ENCODE results near the gene UNC119B.
"Not testable (repeated sequence)": the region's sequence is repeated elsewhere in the genome, so short reads cannot be mapped to it uniquely, and the experiment has no call there.

The UNC119B gene

DNA sequence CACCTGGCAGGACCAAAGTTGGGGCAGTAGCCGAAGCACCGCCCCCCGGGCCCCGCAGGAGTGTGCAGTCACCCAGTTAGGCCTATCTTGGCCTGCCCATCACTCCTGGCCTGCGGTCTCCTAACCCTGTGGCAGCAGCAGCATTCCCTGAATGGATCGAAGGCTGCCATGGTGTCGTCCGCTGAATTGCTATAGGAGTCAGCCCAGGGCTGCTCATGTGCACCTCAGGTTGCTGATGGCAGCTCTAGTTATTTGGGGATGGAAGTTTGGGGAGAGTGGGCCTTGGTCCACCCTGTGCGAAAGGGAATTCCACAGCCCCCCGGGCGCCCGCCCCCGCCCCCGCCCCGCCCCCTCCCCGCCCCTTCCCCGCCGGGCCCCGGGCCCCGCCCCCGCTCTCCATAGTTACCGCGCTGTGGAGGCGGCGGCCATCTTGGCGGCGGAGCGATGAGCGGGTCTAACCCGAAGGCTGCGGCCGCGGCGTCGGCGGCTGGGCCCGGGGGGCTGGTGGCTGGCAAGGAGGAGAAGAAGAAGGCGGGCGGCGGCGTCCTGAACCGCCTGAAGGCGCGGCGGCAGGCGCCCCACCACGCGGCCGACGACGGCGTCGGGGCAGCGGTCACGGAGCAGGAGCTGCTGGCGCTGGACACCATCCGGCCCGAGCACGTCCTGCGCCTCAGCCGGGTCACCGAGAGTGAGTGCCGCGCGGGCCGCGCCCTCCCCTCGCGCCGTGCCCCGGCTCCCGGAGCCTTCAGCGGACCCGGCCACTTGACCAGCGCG lies at the start of gene UNC119B:
Gene UNC119B (plus strand): TSS at position 428 of the 774 bp plus-strand sequence. CDS start 17 bp downstream, at position 445.
- peak; percentile 85 for DNase-seq

GRCh38 chr12:120661432-120661831 lies 48.8 kb upstream of the UNC119B start:
- no peak for DNase-seq

DNA sequence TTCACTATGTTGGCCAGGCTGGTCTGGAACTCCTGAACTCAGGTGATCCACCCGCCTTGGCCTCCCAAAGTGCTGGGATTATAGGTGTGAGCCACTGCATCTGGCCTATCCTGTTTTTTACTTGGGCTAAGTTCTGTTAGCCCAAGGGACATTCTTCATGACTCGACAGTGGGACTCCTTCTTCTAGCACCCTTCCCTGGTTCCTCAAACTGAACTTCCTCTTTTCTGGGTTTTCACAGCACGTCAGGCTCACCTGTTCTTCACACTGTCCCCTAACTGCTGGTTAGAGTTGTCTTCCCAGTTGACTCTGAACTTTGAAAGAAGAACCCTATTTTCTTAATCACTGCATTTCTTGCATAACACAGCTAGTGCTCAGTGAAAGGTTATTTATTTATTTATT lies 47.4 kb upstream of the UNC119B start:
- DNase-seq = no peak

- DNase-seq = no peak
These were observed 46.5 kb upstream of the UNC119B start for GRCh38 chr12:120663741-120664140.

GRCh38 chr12:120666571-120667390 lies 43.5 kb upstream of the UNC119B start:
- DNase-seq = no peak

DNA sequence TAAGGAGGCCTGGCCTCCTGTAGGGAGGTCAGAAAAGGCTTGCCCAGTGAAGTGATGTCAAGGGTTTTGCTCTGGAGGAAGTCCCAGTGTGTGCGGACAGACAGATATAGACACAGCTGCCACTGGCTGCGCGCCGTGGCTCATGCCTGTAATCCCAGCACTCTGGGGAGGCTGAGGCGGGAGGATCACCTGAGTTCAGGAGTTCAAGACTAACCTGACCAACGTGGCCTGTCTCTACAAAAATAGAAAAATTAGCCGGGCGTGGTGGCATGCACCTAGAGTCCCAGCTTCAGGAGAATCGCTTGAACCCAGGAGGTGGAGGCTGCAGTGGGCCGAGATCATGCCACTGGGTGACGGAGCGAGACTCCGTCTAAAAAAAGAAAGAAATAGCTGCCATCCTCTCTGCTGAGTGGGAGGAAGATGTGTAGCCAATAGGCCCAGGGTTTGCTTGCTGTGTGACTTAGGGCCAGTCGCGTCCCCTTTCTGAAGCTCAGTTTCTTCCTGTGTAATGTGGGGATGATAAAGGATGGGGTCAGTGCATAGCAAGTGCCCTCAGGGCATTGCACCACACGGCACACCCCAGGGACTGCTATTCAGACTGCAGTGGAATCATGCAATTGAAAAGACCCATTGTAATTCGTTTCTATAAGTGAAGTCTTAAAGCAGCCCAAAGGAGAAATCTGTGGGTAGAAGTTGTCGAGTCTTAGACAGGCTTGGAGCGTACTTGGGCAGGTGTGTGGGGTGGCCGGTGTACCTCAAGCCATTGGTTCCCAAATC lies 42.0 kb upstream of the UNC119B start:
- DNase-seq = no peak

- DNase-seq = peak; percentile 39
These were observed 41.1 kb upstream of the UNC119B start for GRCh38 chr12:120668868-120669840.

DNA sequence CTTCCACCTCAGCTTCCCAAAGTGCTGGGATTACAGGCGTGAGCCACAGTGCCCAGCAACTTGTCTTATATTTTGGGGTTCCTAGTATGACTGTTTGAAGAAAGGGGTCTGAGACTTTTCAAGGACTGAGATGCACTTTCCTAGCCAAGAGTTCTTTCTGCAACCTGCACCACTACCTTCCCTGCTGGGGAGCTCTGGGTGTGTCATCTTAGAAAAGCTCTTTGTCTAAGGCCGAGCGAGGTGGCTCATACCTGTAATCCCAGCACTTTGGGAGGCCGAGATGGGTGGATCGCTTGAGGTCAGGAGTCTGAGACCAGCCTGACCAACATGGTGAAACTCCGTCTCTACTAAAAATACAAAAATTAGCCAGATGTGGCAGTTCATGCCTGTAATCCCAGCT lies 40.0 kb upstream of the UNC119B start:
- DNase-seq = not testable (repeated sequence)

DNA sequence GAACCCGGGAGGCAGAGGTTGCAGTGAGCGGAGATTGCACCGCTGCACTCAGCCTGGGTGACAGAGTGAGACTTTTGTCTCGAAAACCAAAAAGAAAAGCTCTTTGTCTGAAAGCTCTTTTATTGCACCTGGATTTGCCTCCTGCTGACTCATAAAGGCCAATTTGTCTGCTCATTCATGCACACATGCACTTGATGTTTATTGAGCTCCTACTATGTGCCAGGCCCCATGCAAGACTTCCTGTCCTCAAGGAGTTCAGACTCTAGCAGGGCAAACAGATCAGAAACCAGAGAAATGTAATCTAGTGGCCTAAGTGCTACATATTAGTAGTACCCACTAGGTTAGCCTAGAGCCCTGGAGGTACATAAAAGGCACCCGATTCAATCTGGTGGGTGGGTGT lies 39.6 kb upstream of the UNC119B start:
- DNase-seq = no peak

DNA sequence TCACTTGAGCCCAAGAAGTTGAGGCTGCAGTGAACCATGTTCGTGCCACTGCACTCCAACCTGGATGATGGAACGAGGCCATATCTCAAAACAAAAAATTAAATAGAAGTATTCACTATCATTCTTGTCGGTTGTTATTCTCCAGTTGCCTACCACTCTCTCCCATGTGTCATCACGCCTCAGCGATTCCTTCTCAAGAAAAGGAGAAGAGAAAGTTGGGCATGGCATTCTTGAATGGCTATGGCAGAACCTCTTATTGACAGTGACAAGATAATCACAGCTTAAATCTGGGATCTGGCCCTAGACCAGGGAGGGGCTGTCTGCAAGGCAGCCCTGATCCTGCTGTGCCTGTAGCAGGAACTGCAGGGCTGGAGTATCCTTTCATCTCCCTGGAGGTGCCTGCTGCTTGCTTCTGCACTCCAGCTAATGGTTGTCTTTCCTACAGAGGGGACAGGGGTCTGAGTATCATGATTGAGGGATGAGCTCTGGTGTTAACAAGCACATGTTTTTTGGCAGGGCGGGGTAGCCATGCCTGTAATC lies 36.1 kb upstream of the UNC119B start:
- no peak for DNase-seq

GRCh38 chr12:120677765-120678473 lies 32.3 kb upstream of the UNC119B start:
- no peak for DNase-seq

- DNase-seq = no peak
These were observed 31.7 kb upstream of the UNC119B start for GRCh38 chr12:120678572-120678971.

- DNase-seq = no peak
These were observed 30.0 kb upstream of the UNC119B start for GRCh38 chr12:120680165-120680738.

DNA sequence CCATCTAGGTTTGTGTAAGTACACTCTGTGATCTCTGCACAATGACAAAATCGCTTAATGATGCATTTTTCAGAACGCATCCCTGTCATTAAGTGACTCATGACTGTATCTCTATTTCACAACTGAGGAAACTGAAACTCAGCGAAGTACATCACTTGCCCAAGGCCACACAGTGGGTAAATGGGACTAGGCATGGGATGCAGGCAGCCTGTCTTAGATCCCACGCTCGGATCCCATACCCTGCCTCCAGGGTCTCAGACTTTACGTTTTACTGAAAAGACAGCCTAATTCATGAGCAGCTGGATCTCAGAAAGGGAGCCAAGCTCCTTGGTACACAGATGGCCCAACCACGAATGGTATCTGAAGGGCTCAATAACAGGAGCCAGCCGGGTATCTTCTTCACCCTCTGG lies 25.7 kb upstream of the UNC119B start:
- no peak for DNase-seq

- DNase-seq = no peak
These were observed 24.7 kb upstream of the UNC119B start for GRCh38 chr12:120685522-120685921.

DNA sequence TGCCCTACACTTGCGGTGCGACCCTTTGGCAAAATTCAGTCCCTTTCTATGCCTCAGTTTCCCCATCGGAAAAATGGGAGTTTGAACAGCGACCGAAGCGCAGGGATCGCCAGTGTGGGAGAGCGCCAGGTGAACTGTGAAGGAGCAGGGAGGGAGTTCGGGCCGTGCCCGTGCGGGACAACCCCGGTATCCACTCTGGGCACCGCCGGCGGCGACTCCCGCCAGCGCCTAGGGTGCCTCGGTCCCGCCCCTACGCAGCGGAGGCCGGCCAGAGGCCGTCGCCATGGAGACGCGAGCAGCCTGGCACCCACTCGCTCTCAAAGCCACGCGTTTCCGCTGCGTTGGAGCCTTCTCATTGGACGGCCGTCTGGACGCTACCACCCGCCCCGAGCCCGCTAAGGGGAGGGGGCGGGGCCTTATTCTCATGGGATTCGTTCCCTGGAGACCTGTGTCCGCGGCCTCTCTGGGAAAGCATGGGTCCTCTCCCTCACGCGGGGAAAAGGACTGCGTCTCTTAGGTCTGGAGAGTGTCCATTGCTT lies 24.0 kb upstream of the UNC119B start:
- DNase-seq = peak; percentile 99

DNA sequence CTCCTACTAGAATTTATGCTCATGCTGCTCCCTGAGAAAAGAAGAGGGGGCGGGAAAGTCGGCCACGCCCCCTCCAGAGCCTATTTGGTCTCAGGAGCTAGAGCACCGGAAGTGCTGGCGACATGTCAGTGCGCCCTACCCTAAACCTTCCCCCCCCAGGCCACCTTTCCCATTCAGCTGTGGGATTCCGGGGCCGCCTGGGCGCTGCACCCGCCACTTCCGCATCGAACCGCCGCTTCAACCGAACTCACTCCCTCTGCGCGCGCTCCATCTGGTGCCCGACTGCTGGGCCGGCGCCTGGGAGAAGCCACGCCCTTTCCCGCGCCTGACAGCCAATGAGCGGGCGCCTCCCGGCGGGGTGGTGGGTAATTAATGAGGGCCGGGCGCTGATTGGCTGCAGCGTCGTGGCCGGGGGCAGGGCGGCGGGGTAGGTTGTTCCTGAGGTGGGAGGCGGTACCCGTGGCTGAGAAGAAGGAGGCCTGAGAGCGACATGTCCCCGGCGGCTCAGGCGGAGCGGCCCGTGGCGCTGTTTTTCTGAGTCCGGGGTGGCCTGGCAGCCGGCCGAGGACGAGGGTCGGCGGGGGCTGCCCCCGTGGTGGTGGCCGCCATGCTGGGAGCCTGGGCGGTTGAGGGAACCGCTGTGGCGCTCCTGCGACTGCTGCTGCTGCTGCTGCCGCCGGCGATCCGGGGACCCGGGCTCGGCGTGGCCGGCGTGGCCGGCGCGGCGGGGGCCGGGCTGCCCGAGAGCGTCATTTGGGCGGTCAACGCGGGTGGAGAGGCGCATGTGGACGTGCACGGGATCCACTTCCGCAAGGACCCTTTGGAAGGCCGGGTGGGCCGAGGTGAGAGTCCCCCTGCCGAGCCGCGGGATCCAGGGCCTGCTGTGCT lies 23.3 kb upstream of the UNC119B start, which contains the start of gene MLEC:
Gene MLEC (plus strand): TSS at position 460 of the 888 bp plus-strand sequence. CDS start 148 bp downstream, at position 608.
- DNase-seq = peak; percentile 100

DNA sequence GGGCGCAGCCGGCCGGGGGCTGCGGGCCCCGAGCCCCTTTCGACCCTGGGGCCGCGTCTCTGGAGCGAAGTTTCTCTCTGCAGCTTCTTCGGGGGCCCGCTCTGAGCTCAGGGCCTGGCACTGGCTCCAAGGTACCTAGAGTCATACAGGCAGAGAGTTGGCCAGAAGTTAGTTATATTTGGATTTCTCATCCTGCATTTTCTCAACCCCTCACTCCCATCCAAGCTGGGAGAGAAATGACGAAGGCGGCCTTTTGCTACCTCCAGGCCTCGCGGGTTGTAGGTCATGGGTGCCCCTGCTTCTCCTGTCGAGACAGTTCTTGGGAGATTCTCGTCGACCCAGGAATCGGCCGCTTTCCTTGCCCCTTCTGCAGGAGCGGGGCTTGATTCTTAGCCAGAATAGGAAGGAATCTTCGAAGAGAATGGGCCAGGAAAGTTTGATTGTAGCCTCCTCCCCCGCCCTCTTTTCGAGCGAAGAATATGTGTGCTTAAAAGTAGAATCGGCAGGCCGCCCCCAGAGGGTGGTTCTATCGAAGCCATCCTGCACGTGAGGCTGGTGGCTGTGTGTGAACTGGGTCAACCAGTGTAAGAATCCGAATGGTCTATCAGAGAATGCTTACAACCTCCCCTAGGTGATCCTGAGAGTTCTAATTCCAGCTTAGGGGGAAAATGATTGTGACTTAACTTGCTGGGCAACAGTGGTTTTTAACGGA lies 22.5 kb upstream of the UNC119B start:
- DNase-seq = peak; percentile 54

All from retina (tissue), 1 donor.